GM12878 (cell line): ENCODE results near the gene EPB42. TPM values are rescaled to one million over a fixed set of nuclear protein-coding genes. Genes with fewer than 3 reads are reported as not detected.

Source experiments
- ATAC-seq: fragments of 200-7000 bp; cut with Tn5 transposase; 3 replicates; pipeline ENCODE4 v1.9.1; 2020; ENCODE audit warnings: mild to moderate bottlenecking, moderate library complexity
- BruUV-seq: library from RNA; stranded (reverse); fragments of 400-500 nt; replicated peaks from 2 replicates; lab custom pipeline; 2021; lab: Mats Ljungman, UMichigan
- CTCF ChIA-PET: fragments of 300-600 bp; sonication (Branson Sonifier 250); formaldehyde crosslinking; extraction: SDS; loops from one replicate; lab custom pipeline; 2021; ENCODE audit warnings: inconsistent platforms; lab: Yijun Ruan, JAX
- POLR2A ChIA-PET: fragments of 350-600 bp; formaldehyde crosslinking; extraction: SDS; loops from one replicate; lab custom pipeline; 2021; ENCODE audit warnings: inconsistent platforms; lab: Charles Lee
- RAD21 ChIA-PET: fragments of 300-600 bp; sonication (Branson Sonifier 250); formaldehyde crosslinking; loops from one replicate; lab custom pipeline; 2023; ENCODE audit warnings: antibody characterized with exemption; ENCODE audit not compliant: unreplicated experiment; lab: Charles Lee
- SMC1A ChIA-PET: fragments of 300-600 bp; sonication (Branson Sonifier 250); formaldehyde crosslinking; loops from one replicate; lab custom pipeline; 2023; ENCODE audit not compliant: unreplicated experiment, uncharacterized antibody; lab: Charles Lee
- DNase-seq: peaks from one replicate; pipeline ENCODE4 v3.0.0-alpha.2; 2011; ENCODE audit warnings: low read depth, low spot score
- FAIRE-seq: peaks from 3 replicates; lab custom pipeline; 2011; peaks lifted over from hg19 to GRCh38; lab: Jason Lieb, UNC
- H2AFZ ChIP-seq: 2 replicates; pipeline ENCODE4 v1.6.0; 2011; ENCODE audit warnings: low read depth, low read length, control low read depth; ENCODE audit not compliant: control insufficient read depth
- H3K27ac ChIP-seq: 2 replicates; pipeline ENCODE4 v1.5.1; 2011; ENCODE audit warnings: control low read depth; ENCODE audit not compliant: control insufficient read depth, insufficient read depth
- H3K27me3 ChIP-seq, 2 experiments: replicated peaks in 1 of 2; 2 replicates each; pipeline versions ENCODE4 v1.6.0 to v1.6.1; 2011; ENCODE audit warnings: low read length in 1 of 2; ENCODE audit not compliant: control insufficient read depth in 2 of 2, insufficient read depth in 2 of 2
- H3K36me3 ChIP-seq, 2 experiments: 2 replicates each; pipeline ENCODE4 v1.5.1; 2011; ENCODE audit warnings: low read length in 1 of 2; ENCODE audit not compliant: control insufficient read depth in 2 of 2, insufficient read depth in 2 of 2
- H3K4me1 ChIP-seq: 2 replicates; pipeline ENCODE4 v1.6.1; 2011; ENCODE audit warnings: mild to moderate bottlenecking, low read length, moderate library complexity, mixed read lengths; ENCODE audit not compliant: control insufficient read depth, insufficient read depth
- H3K4me2 ChIP-seq: 2 replicates; pipeline ENCODE4 v1.6.0; 2011; ENCODE audit warnings: control low read depth; ENCODE audit not compliant: control insufficient read depth, insufficient read depth
- H3K4me3 ChIP-seq: fragments of 200-600 bp; sonication (generic); 2 replicates; pipeline ENCODE4 v1.5.1; 2016
- H3K79me2 ChIP-seq: 2 replicates; pipeline ENCODE4 v1.6.0; 2011; ENCODE audit warnings: low read length; ENCODE audit not compliant: control insufficient read depth, insufficient read depth
- H3K9ac ChIP-seq: 2 replicates; pipeline ENCODE4 v1.8.0; 2011; ENCODE audit warnings: low read length, control low read depth, mixed read lengths; ENCODE audit not compliant: control insufficient read depth, insufficient read depth
- H3K9me3 ChIP-seq: replicated peaks from 3 replicates; pipeline ENCODE4 v1.5.1; 2011; ENCODE audit warnings: mild to moderate bottlenecking, low read length; ENCODE audit not compliant: control insufficient read depth, insufficient read depth
- H4K20me1 ChIP-seq: 2 replicates; pipeline ENCODE4 v1.6.0; 2011; ENCODE audit not compliant: control insufficient read depth, insufficient read depth
- BHLHE40 ChIP-seq, 2 experiments: fragments of 450-650 bp in 1 of 2; IDR thresholded peaks; 2 replicates each; pipeline ENCODE4 v1.6.1; 2011 to 2017; ENCODE audit warnings: low read depth in 2 of 2, borderline replicate concordance in 1 of 2, improper control_type of control experiment in 1 of 2, low read length in 1 of 2, mild to moderate bottlenecking in 1 of 2
- CBX5 ChIP-seq: sonication (generic); IDR thresholded peaks from 2 replicates; pipeline ENCODE4 v1.6.1; 2016; ENCODE audit warnings: low read depth, moderate library complexity, mild to moderate bottlenecking, inconsistent platforms
- CHD1 ChIP-seq: IDR thresholded peaks from 2 replicates; pipeline ENCODE4 v1.6.1; 2012; ENCODE audit warnings: low read depth, low read length, improper control_type of control experiment
- CTCF ChIP-seq, 3 experiments: IDR thresholded peaks in 2 of 3; conservative IDR thresholded peaks in 1 of 3; 2 replicates each; pipeline ENCODE4 v1.5.1; 2011; ENCODE audit warnings: low read depth in 3 of 3, low read length in 3 of 3, mild to moderate bottlenecking in 3 of 3, control low read depth in 2 of 3, moderate library complexity in 2 of 3, inconsistent platforms in 1 of 3, mixed read lengths in 1 of 3; ENCODE audit not compliant: control insufficient read depth in 2 of 3, insufficient read depth in 1 of 3; ENCODE audit errors: extremely low read depth in 1 of 3
- EED ChIP-seq: sonication (generic); IDR thresholded peaks from 2 replicates; pipeline ENCODE4 v1.6.1; 2016; ENCODE audit warnings: antibody characterized with exemption, low read depth
- IKZF2 ChIP-seq, 2 experiments: fragments of 450-650 bp; IDR thresholded peaks; 2 replicates each; pipeline ENCODE4 v1.6.1; 2017; ENCODE audit warnings: mild to moderate bottlenecking in 2 of 2, moderate library complexity in 2 of 2
- MAX ChIP-seq: IDR thresholded peaks from 2 replicates; pipeline ENCODE4 v1.6.1; 2012; ENCODE audit warnings: low read depth, low read length, improper control_type of control experiment
- NFXL1 ChIP-seq: fragments of 450-650 bp; IDR thresholded peaks from 2 replicates; pipeline ENCODE4 v1.6.1; 2017; ENCODE audit warnings: antibody characterized with exemption, mild to moderate bottlenecking, borderline replicate concordance
- NR2C1 ChIP-seq: fragments of 450-650 bp; IDR thresholded peaks from 2 replicates; pipeline ENCODE4 v1.6.1; 2017; ENCODE audit warnings: antibody characterized with exemption, mild to moderate bottlenecking, moderate library complexity
- SIN3A ChIP-seq: IDR thresholded peaks from 2 replicates; pipeline ENCODE4 v1.6.1; 2012; ENCODE audit warnings: low read depth, low read length, improper control_type of control experiment
- ZNF207 ChIP-seq: fragments of 450-650 bp; IDR thresholded peaks from 2 replicates; pipeline ENCODE4 v1.6.1; 2014; ENCODE audit warnings: antibody characterized with exemption, mild to moderate bottlenecking, borderline replicate concordance
- WGBS: methylation state at CpG from one replicate; pipeline ENCODE4 v1.1.6; 2016; ENCODE audit warnings: low lambda C conversion rate; ENCODE audit not compliant: insufficient replicate concordance, insufficient coverage; ENCODE audit errors: missing lambda C conversion rate; 5-methylcytosine and 5-hydroxymethylcytosine counted together
- in situ Hi-C: fragments of 300-500 bp; cut with MboI; formaldehyde crosslinking; loops from 9 replicates; pipeline ENCODE4 v1.14.3; 2018; ENCODE audit warnings: mixed read lengths
- intact Hi-C: fragments of 100-400 bp; cut with micrococcal nuclease; formaldehyde crosslinking; loops from one replicate; pipeline ENCODE4 v1.14.2; 2022; ENCODE audit not compliant: unreplicated experiment
- polyA plus RNA-seq, 11 experiments: library from polyadenylated mRNA; depleted of rRNA in 4 of 11; unstranded in 6 of 11; stranded (reverse) in 5 of 11; fragments of >200 nt; fragmentation: Nextera tagmentation in 4 of 11; fragmentation: Illumina TruSeq in 1 of 11; extraction: Ambion mirVana in 4 of 11; extraction: Trizol in 1 of 11; gene quantifications; 1 replicate in 1 of 11; 2 replicates in 10 of 11; pipeline versions ENCODE4 v1.2.1 to v1.2.3, GENCODE V29; 2011 to 2016; ENCODE audit warnings: inconsistent platforms in 2 of 11, missing spikeins in 2 of 11, low read depth in 1 of 11
- total RNA-seq, 4 experiments: library from RNA; depleted of rRNA in 3 of 4; stranded (reverse); fragments of >200 nt in 3 of 4; fragmentation: Illumina TruSeq in 1 of 4; extraction: Trizol in 1 of 4; gene quantifications; 2 replicates each; pipeline versions ENCODE4 v1.2.1 to v1.2.3, GENCODE V29; 2013 to 2021
- TF ChIP-seq, protein P1 (sequence below): IDR thresholded peaks from 2 replicates; pipeline ENCODE4 v1.6.1; 2011; ENCODE audit warnings: low read depth, mild to moderate bottlenecking, low read length, moderate library complexity, borderline replicate concordance; ENCODE audit errors: extremely low read depth

EPB42 gene
- total and polyA plus RNA-seq, 10 of the 15 experiments (the other 5 are each of a cell fraction or from before 2014, with no cell fraction given), result not detected

GRCh38 chr15:43230640-43231115, 9.9 kb upstream of the EPB42 start (continued):
- no peak for TF ChIP-seq CTCF (IDR thresholded peaks at IDR 0.05 in 2 of 3, conservative IDR thresholded peaks at IDR 0.05 in 1 of 3; ENCODE audit: control insufficient read depth in 2 of 3, extremely low read depth in 1 of 3, insufficient read depth in 1 of 3, low read depth in 3 of 3, low read length in 3 of 3)
- no peak for TF ChIP-seq CBX5
- no peak for TF ChIP-seq NFXL1
- no peak for TF ChIP-seq CHD1
- no peak for TF ChIP-seq NR2C1
- no peak for TF ChIP-seq BHLHE40 (IDR thresholded peaks at IDR 0.05; ENCODE audit: borderline replicate concordance in 1 of 2, low read depth in 2 of 2, low read length in 1 of 2)
- TF ChIP-seq SIN3A, result no peak
- TF ChIP-seq MAX, result no peak
- no peak for TF ChIP-seq IKZF2 (IDR thresholded peaks at IDR 0.05)
- TF ChIP-seq ZNF207, result no peak

DNA sequence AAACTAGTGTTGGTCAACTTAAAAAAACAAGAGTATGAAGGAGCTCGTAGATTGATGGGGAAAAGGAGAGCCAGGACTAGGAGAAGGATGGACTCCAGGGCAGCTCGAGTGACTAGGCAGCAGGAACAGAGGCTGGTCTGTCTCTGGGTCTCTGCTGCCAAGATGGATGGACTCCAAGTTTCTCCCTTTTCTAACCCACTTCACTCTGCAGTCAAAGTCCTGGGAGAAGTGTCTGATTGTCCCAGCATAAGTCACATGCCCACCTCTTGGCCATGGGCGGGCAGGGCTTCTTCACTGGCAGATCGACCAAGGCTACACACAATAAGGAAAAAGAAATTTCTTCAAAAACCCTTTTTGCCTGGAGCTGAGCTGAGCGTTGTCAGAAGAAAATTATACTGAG, 9.2 kb upstream of the EPB42 start:
- Histone ChIP-seq H3K27ac (no peak overlapping the region), H3K36me3 (no peaks in the 10 kb centered on the region; a peak in 2 of 4 replicates), H3K4me2 (no peak overlapping the region), H3K9ac (no peak overlapping the region), H3K4me3 (no peak overlapping the region), H3K9me3 (no peaks in the 10 kb centered on the region), H4K20me1 (no peaks in the 10 kb centered on the region), H3K27me3 (no peaks in the 10 kb centered on the region), H3K79me2 (no peaks in the 10 kb centered on the region), H3K4me1 (no peaks in the 10 kb centered on the region), H2AFZ (no peak overlapping the region)
- 37% methylated on average over 5 of the region's 5 CpGs for WGBS
- in situ Hi-C loops, result loop anchor here (10.0 kb wide), 1 partner anchor 55 kb away; no protein-coding TSS in a partner anchor
- DNase-seq (no peak), FAIRE-seq (no peak), ATAC-seq (no peak)
- intact Hi-C loops, result no loop called here
- ChIA-PET CTCF (interaction anchor here (0.8 to 13.4 kb wide), 4 partner anchors 22 to 54 kb away, joined by 3 to 518 read pairs (median 232); partner anchors contain the start of gene TGM5), POLR2A (interaction anchor here (0.9 to 1.4 kb wide), 4 partner anchors 9 to 36 kb away, joined by 3 to 7 read pairs (median 4); no protein-coding TSS in a partner anchor), SMC1A (interaction anchor here (0.8 to 12.9 kb wide), 7 partner anchors 11 to 56 kb away, joined by 3 to 311 read pairs (median 7); partner anchors contain the start of gene TGM5), RAD21 (interaction anchor here (0.8 to 9.3 kb wide), 5 partner anchors 19 to 56 kb away, joined by 3 to 255 read pairs (median 5); partner anchors contain the start of gene TGM5)
- BruUV-seq, result no TSS peak
- TF ChIP-seq, protein P1, sequence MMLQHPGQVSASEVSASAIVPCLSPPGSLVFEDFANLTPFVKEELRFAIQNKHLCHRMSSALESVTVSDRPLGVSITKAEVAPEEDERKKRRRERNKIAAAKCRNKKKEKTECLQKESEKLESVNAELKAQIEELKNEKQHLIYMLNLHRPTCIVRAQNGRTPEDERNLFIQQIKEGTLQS, result no peak
- no peak for TF ChIP-seq EED
